Stimulated activated CD4-positive, alpha-beta T cell treated with anti-CD3 and anti-CD28 coated beads, Interleukin-15, amount 100 ng/mL, for 48 hours (primary cell): ENCODE results near the gene ABCF1.
"Not testable (repeated sequence)": the region's sequence is repeated elsewhere in the genome, so short reads cannot be mapped to it uniquely, and the experiment has no call there.

Experiments used
- DNase-seq, 2 donors: peaks; one replicate each; pipeline ENCODE4 v3.0.0-alpha.2; 2020; ENCODE audit warnings: low read depth in 2 of 2

ABCF1 gene

DNA sequence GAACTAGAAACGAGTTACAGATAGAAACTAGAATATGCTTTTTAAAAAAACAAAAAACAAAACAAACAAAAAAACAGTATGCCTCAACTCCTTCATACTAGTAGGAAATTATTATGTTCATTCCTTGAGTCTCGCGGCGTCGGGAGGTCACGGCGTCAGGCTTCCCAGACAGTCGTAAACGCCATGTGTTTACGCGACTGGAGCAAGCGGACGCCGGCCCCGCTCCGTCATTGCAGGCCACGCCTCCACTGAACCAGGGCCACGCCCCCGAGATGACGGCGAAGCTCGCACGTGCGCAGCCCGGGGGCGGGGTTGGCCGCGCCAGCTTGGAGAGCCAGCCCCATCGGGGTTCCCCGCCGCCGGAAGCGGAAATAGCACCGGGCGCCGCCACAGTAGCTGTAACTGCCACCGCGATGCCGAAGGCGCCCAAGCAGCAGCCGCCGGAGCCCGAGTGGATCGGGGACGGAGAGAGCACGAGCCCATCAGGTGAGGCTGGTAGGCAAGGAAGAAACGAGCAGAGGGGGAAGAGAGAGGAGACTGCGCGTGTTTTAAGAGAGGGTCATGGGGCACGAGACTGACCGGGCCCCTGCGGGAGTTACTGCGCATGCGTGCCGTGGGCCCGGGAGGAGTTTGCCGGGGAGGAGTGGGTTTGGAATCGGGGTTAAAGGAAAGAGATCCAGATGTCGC is at the start of gene ABCF1:
Gene ABCF1 (plus strand): TSS at position 368 of the 687 bp plus-strand sequence. CDS start 46 bp downstream, at position 414.
- peak; percentile 98 to 99 for DNase-seq

DNA sequence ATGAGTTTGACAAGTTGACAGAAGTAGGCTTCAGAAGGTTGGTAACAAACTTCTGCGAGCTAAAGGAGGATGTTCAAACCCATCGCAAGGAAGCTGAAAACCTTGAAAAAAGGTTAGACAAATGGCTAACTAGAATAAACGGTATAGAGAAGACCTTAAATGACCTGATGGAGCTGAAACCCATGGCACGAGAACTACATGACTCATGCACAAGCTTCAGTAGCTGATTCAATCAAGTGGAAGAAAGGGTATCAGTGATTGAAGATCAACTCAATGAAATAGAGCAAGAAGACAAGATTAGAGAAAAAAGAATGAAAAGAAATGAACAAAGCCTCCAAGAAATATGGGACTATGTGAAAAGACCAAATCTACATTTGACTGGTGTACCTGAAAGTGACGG is 49.3 kb upstream of the ABCF1 start:
- DNase-seq: not testable (repeated sequence)

DNA sequence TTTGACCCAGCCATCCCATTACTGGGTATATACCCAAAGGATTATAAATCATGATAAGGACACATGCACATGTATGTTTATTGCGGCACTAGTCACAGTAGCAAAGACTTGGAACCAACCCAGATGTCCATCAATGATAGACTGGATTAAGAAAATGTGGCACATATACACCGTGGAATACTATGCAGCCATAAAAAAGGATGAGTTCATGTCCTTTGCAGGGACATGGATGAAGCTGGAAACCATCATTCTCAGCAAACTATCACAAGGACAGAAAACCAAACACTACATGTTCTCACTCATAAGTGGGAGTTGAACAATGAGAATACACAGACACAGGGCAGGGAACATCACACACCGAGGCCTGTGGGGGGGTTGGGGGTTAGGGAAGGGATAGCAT is 44.8 kb upstream of the ABCF1 start:
- not testable (repeated sequence) for DNase-seq

DNA sequence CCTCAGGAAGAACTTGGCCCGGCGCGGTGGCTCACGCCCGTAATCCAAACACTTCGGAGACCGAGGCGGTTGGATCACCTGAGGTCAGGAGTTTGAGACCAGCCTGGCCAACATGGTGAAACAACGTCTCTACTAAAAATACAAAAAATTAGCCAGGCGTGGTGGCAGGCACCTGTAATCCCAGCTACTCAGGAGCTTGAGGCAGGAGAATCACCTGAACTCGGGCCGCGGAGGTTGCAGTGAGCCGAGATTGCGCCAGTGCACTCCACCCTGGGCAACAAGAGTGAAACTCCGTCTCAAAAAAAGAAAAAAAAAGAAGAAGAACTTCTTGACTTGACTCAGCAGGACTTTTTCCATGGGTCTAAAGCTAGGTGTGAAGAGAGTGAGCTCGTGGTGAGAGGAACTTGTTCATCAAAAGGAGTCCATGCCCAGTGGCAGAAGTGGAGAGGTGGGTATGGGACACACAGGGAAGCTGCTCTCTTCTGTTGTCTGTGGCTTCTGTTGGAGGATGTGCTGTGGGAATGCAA is 41.8 kb upstream of the ABCF1 start:
- peak; percentile 34 to 41 for DNase-seq

DNA sequence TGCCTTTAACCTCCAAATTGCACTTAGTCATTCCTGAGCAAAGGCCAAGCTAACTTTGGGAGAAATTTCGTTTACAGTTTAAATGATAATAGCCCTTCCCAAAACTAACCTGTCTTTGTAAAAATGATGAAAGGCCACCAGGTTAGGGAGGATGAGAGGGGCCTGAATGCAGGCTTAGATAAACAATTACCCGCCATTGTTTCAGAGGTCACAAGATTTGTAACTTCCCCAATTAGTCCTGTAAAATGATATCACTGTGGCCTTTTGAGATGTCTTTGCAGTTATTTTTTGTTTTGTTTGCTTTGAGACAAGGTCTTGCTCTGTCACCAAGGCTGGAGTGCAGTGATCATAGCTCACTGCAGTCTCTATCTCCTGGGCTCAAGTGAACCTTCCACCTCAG is 41.2 kb upstream of the ABCF1 start:
- DNase-seq: no peak

DNA sequence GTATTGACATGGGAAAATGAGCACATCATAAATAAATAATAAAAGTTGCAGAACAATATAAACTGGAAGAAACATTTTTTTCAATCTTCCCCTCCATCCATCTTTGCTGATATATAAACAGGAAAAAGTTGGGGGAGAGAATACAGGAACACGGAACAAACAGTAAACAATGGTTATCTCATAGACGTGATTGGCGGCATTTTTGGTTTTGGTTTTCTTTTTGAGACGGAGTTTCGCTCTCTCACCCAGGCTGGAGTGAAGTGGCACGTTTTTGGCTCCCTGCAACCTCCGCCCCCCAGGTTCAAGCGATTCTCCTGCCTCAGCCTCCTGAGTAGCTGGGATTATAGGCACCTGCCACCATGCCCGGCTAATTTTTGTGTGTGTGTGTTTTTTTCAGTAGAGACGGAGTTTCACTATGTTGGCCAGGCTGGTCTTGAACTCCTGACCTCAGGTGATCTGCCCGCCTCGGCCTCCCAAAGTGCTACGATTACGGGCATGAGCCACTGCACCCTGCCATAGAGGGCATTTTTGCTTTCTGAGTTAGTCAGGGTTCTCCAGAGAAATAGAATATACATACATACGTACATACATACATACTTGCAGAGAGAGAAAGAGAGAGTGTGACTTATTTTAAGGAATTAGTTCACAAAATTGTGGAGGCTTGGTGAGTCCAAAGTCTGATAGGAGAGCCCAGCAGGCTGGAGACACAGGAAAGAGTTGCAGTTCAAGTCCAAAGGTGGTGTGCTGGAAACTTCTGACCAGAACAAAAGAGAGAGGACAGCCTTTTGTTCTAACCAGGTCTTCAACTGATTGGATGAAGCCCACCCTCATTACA is 37.6 kb upstream of the ABCF1 start:
- DNase-seq: no peak

DNA sequence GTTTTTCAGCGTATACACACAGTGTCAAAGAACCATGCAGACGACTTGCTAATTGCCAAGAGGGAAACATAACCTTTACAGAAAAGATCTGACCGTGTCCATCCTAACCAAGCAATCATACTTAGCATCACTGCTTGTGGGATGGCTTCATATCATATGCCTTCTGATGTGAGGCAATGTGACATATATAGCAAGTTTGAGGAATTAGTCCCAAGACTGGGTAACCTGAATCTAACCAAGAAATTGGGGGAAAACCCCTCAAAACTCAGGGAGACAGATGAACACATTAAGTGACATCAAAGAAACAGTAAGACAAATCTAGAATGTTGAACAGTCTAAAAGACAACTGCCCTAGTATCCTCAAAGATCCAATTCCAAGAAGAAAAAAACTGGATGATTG is 33.3 kb upstream of the ABCF1 start:
- no peak for DNase-seq

DNA sequence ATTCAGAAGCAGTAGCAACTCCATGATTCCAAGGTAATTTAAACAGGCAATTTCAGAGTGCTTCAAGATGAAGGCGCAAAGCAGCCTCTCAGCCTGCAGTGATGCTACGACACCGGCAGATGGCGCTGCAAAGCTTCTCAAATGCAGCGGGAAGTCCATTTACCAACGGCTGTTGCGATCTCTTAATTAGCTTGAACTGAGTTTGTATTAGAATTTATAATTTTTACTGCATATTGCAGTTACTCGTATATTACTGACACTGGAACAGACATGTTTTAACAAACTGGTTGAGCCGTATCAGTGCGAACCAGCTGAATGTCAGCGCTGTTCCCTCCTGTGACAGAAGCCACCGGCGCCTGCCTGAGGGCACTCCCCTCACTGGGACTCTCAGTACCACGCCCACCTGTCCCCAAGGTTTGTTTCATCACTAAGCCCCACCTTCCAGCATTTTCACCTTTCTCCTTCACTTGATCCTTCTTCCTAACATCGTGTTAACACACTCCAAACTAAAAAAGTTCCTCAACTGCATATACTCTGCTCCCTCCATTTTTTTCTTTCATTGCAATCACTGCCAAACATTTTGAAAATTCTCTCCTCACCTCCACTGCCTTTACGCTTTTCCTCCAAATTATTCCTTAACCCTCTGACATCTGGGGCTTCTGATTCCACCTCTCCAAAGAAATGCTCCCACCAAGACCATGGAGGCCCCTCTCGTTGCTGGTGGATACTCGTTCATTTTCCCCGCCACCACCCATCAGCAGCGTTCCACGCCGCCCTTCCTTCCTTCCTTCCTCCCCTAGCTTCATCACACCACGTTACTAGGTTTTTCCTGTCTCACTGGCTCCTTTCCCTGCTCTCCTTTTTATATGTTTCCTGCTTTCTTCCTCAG is 29.5 kb upstream of the ABCF1 start:
- peak; percentile 52 to 74 for DNase-seq

DNA sequence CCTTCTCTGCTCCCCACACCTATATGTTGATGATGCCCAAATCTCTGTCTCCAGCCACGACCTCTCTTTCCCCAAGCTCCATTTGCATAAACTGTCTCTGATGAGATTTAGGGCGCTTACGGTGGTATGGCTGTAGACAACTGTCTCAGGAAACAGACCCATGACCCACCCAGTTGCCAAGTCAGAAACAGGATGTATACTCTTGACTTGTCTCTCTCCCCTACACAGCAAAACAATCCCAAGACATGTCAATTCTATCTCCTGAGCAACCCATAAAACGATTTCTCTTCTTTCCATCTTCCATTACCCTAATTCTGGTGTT is 28.9 kb upstream of the ABCF1 start:
- DNase-seq: no peak

DNA sequence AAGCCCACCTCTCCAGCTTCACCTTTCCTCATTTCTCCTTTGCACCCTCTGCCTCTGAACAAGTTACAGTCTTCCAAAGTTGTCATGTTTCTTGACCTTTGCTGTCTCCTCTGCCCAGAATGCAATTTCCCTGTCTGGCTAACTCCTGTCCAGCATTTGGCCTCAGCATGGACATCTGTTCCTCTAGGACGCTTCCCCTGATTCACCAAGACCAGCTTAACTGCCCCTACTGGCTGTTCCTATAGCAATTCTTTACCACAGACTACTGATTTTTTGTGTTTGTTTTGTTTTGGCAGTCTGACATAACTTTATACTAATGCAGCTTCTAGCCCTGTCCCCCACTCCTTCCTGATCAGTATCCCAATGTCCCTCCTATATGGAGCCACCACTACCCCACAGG is 28.3 kb upstream of the ABCF1 start:
- DNase-seq: no peak

DNA sequence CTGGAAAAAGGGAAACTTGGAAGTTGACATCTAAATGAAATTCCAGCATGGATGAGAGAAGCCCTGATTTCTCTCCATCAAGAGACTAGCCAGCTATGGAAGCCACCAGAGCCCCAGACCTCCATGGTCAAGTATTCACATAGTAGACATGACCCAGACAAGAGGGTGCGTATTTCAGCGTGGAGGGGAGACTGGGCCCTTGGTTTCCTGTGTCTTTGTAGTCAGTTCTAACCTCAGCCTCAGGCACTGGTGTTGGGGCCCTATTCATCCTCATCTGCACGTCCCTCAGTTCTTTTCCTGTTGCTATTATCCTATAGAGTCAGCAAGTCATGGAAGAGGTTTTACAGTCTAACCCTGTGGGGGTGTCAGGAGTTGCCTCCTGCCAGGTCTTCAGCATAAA is 27.4 kb upstream of the ABCF1 start:
- no peak for DNase-seq

DNA sequence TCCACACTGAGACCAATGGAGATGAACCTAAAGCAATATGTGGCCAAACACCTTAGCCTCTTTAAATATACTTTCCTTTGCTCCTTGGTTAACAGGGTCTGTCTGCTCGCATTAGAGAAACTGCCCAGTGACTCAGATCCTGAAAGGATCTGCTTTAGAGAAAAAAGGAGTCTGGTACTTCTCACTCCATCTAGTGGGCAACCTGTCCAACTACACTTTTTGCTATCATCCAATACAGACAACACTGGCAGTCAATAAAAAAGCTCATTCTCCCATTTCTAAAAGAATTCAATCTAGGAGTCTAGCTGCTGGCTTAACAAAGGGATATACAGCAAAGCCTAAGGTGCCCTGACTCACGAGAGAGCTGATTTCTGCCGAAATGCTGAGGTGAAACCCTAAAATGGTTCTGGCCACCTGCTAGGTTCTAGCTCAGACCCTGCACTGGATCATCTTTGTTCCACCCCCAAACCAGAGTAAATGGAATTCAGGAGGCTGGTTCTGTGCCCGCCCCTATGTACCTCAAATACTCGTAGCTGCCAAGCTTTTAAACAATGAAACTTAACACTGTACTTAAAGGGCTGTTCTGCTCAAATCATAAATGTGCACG is 26.5 kb upstream of the ABCF1 start:
- no peak for DNase-seq

DNA sequence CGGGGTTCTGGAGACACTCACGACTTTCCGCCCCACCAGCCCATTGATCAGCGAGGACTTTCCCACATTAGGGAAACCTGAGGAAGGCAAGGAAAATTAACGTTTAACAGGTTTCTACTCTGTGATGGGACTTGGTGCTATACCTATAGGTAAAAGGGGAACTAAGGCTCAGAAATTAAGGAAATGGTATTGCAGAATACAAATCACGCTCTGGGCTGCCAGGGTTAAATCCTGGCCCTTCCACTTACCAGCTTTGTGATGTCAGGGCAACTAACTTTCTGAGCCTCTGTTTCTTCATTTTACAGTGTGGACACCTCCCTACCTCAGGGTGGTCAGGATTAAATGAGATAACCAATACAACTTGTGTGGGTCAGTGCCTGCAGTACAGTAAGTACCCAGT is 23.8 kb upstream of the ABCF1 start:
- no peak for DNase-seq

DNA sequence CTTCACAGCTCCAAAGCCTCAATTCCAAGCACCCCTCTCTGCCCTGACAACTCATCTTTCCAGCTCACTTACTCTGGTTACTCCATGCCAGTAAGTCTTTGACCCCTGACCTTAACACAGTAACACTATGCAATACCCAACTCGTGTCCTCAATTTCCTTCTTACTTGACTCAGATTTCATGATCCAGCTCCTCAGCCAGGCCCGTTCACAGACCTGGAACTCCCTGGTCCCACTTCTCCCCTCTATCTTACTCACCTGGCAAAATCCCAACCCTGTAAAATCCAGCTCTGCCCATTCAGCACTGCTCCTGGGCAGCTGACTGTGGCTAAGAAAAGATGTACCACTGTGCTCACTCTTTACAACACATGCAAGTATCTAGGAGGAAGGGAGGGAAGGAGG is 22.9 kb upstream of the ABCF1 start:
- no peak for DNase-seq

DNA sequence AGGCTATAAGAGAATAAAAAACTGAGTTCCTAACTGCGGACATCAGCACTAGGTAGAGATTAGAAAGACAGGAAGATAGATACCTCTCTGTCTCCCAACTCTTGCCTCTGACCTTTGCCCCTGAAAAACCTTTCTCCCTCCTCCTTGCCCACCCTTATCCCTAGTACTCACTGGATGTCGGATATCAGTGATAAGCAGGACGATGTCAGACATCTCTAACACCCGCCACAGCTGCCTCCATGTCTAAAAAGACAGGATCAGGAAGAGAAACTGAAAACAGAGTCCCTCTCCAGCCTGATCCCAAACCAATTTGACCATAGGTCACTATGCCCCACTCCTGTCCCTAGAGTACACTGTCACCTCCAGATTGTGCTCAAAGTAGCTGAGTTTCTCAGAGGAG is 16.8 kb upstream of the ABCF1 start:
- no peak for DNase-seq

DNA sequence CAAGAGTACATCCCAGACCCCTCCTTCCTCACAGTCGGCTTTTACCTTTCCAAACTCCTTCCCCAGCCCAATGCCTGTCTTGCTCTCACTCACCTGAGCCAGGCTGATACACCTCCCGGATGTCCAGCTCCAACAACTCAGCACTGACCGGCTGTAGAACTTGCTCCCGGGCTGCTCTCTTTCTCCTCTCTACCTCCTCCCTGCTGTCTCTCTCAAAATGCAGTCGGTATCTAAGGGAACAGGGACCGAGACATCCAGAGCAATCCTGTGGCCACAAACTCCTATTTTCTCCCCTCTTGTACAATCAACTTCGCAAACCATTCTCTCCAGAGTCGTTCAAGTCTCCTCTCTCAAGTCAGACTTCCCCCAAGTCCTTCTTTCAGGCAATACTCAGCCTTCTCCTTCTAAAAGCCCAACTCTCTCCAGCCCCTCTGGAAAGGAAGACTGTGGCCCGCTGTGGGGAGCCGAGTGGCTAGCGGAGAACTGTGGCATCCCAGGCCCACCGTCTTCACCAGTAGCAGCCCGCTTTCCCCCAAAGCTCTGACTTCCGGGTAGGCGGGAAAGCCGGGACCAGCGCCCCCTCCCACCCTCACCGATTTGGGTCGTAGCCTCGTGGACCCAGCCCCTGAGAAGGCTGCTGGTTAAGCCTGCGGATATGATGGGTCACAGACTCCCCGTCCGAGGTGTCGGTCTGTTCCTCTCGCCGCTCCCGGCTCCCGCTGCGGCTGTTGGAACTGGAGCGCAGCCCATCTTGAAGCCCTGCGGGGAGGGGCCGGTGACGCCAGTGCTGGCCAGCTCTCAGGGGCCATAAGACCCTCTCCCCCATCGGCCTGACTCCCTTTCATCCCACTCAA is 16.1 kb upstream of the ABCF1 start:
- DNase-seq: no peak

DNA sequence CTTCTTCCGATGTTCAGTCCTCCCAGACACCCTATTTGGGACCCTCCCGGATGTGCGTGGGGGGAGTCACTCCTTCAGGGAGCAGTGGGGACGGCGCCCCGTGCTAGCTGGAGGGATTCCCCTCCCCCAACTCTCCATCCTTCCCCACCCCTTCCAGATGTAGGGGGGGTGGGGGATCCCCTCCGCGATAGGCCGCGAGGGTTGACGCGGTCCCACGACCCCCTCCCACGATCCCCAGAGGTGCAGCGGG is 15.5 kb upstream of the ABCF1 start:
- DNase-seq: no peak

DNA sequence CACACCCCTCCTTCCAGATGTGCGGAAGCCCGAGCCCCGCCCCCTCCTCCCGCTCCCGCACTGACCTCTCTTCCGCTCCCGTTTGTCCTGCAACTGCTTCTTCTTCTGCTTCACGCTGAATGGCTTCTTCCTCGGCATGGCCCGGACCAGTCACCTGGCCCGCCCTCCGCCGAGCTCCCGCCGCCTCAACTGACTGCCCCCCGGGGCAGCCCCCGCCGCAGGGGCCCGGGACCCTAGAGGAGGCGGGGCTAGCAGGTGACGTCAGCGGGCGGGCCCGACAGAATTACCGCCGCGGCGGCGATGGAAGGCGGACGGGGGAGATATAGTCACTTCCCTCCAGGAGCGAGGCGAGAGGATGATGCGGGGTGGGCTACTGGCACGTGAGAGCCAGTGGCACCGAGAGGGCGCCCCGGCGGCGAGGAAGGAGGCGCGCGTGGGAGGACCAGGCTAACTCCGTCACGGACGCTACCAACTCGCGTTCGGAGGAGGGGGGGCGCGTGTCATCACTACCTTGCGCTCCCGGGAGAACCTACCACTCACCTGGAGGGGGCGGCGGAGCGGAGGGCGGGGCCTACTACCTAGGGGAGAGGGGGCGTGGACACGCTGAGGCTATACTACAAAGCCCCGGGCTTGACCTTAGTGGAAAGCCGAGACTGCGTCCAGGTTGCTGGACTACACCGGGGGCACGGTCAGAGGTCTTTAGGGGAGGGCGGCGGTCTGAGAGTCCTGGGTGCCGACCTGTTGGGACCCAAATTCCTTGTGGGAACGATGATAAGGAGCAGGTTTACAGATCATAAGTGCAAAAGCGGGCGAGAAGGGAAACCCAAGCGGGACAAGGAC is 15.0 kb upstream of the ABCF1 start, which contains the start of gene GNL1:
Gene GNL1 (minus strand): TSS at position 424 of the 840 bp plus-strand sequence. CDS start 286 bp downstream, at position 138.
- DNase-seq: peak; percentile 99

DNA sequence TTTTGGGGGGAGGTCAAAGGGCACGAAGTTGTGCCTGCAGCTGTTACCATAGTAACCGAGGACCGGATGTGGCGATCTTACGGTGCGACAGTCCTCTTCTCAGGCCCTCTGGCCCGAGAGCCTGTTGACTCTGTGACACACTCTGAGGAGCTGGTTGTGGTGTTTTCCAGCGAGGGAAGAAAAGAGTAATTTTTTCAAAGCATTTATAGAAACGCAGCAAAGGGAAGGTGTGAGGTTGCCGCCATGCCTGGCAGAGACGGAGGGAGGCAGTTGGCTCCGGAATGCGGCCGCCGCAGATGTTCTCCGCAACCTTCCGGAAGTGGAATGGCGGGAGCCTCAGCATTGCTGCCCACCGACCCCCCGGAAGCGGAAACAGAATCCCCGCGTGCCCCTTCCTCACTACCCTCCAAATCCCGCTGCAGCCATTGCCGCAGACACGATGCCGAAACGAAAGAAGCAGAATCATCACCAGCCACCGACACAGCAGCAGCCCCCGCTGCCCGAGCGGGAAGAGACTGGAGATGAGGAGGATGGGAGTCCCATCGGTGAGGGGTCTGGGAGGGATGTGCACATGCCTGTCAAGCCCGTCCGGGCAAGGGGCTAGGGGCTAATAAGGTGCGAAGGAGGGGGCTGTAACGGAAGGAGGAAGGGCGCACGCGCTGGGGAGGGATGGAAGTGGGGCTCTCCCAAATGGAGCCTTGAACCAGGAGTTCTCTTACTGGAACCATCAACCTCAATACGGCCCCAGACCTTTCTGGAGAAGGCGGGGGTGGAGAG is 14.1 kb upstream of the ABCF1 start, which contains the start of gene PRR3:
Gene PRR3 (plus strand): TSS at position 390 of the 777 bp plus-strand sequence. CDS start 50 bp downstream, at position 440.
- DNase-seq: peak; percentile 86 to 91
